ENCODE data around the gene NPIPB2.
"Not testable (repeated sequence)": the region's sequence is repeated elsewhere in the genome, so short reads cannot be mapped to it uniquely, and the experiment has no call there.

Gene NPIPB2

DNA sequence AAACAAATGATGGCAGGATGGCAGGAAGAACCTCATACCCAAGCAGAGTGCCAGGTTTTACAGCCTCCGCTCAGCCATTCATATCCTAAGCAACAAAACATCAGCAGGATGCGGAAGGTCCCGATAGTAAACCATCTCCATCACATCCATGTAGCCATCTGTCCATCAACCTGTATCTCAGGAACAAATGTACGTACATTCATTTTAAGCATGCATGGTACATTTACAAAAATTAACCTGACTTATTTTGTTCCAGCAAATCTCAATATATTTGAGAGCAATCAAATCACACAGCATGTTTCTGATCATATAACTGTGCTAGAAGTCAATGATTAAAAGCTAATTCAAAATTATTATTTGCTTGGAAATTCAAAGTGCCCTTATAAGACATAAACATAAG, at the start of gene NPIPB2:
NPIPB2 (minus strand) TSS at position 101 of the 400 bp plus-strand sequence; CDS start at position 101, 0 bp downstream.
- not testable (repeated sequence) for DNase-seq

DNA sequence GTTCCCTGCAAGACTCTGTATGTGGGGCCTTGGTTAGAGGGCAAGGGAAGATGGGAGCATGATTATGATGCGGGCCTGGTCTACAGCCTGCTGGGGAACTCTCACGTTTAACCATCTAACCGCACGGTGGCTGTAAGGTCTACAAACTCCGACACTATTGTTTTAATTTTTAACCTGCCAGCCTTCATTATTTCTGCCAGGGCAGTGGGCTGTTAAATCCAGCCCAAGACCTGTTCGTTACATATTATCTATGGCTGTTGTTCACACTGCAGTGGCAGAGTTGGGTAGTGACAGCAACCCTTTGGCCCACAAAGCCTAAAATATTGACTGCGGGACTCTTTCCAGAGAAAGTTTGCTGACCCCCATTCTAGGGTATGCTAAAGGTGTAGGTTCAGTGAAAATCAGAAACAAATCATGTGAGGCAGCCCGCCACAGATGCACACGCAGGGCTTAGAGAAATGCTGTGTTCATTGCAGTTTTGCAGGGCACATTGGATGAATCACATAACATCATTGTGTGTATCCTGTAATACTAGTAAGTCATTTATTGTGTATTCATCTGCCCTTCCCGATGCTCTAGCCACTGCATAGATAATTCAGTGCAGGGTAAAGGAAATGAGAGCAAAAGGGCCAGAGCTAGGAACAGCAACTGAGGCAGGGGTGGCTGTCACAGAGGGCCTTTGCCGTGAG, 49.0 kb upstream of the NPIPB2 start:
- no peak for DNase-seq

GRCh38 chr16:11988258-11988978, 46.6 kb upstream of the NPIPB2 start:
- DNase-seq: no peak

- DNase-seq: no peak
Measured at GRCh38 chr16:11986521-11987057, 44.7 kb upstream of the NPIPB2 start.

DNA sequence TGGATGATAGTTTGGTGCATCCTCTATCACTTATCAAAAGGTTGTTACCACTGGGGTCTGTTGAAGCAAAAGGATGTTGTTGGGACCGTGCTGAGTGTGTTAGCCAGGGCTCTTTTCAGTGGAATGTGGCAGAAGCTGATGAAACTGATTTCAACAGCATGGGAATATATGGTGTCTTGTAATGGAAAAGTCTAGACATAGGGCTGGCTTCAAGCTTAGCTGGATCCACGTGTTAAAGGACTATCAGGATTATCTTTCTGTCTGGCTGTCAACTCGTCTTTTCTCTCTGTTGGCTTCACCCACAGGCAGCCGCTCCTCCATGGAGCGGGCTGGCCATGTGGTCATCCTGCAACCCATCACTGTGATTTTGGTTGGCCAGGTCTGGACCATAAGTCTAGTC, 43.4 kb upstream of the NPIPB2 start:
- DNase-seq: no peak

DNA sequence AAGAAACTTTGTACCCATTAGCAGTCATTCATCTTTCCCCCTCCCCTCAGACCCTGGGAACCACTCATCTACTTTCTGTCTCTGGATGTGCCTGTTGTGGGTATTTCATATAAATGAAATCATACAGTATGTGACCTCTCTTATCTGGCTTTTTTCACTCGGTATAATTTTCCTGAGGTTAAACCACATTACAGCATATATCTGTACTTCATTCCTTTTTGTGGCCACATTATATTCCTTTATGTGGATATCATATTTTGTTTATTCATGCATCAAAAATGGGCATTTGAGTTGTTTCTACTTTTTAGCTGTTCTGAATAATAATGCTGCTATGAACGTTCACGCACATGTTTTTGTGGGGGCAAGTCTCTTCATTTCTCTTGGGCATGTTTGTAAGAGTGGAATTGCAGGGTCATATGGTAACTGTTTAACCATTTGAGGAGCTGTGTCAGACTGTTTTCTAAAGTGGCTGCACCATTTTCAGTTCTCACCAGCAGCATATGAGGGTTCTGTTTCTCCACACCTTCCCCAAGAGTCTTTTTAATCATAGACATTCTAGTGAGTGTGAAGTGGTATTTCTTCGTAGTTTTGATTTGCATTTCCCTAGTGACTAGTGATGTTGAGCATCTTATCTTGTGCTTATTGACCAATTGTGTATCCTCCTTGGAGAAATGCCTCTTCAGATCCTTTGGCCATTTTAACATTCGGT, 38.4 kb upstream of the NPIPB2 start:
- no peak for DNase-seq

GRCh38 chr16:11979013-11979672, 37.3 kb upstream of the NPIPB2 start:
- no peak for DNase-seq

DNA sequence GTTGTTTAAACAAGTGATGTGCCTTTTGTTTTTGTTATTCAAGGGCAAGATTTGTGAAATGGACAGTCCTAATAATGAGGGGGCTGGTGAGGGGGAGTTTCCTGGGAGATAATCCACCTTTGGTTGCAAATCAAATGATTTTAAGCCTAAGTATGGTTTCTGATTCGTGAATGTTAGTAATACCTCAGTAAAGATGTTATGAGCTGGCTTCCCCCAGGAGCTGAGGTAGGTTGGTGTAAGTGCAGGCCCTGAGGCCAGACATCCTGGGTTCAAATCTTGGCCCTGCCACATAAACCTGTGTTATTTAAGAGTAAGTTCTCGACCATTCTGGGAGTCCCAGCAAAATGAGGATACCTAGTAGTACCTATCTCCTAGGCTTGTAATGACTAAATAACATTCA, 36.2 kb upstream of the NPIPB2 start:
- no peak for DNase-seq

DNA sequence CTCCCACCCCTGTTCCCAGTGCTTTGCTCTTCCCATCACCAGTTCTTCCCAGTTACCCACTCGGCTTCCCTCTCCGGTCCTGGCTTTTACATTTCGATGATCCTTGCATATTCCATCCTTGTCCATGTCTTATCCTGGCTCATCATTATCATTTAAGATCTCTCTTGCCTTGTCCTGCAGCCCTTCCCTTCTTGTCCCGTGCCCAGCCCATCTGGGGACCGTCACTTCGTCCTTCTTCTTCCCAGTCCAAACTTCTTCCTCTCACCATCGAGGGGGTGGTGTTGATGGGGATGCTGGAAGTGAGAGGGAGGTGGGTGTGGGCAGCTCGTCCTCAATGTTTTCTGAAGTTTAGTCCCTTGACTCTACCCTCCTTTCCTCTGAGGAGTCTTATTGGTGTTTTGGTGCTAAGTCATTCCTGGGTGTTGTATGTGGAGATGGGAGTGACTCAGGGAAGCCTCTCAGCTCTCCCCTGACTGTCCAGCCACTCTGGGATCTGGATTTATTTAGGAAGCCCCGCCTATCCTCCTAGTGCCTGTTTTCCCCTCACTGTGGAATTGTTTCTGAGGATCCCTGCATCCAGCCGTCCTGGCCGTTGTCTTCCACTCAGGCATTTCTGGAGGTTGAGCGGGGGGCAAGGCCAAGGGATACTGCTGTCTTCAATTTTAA, 35.7 kb upstream of the NPIPB2 start:
- DNase-seq: no peak

GRCh38 chr16:11976850-11977375, 35.1 kb upstream of the NPIPB2 start:
- DNase-seq: no peak

DNA sequence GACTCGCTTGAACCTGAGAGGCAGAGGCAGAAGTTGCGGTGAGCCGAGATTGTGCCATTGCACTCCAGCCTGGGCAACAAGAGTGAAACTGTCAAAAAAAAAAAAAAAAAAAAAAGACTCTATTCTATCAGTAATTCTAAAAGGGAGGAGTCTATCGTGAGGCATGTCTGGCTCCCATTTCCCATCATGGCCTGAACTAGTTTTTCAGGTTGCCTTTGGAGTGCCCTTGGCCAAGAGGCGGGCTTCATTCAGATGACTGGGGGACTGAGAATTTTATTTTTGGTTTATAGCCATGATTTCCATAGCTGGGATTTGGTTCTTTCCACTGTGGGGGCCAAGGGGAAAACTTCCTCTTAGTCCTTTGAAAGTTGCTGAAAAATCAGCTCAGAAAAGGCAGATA, 31.2 kb upstream of the NPIPB2 start:
- no peak for DNase-seq

DNA sequence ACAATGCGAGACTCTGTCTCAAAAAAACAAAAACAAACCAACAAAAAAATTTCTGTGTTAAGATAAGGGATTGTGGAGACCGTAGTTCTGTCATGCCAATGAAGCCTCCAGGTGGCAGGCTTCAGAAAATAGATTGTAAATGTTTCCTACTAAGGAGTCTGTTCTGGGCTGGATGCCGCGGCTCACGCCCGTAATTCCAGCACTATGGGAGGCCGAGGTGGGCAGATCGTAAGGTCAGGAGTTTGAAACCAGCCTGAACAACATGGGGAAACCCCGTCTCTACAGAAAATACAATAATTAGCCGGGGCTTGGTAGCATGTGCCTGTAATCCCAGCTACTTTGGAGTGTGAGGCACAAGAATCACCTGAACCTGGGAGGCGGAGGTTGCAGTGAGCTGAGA, 30.3 kb upstream of the NPIPB2 start:
- DNase-seq: no peak

GRCh38 chr16:11970292-11970691, 28.4 kb upstream of the NPIPB2 start:
- DNase-seq: not testable (repeated sequence)

- no peak for DNase-seq
Measured at GRCh38 chr16:11968577-11968976, 26.7 kb upstream of the NPIPB2 start.

DNA sequence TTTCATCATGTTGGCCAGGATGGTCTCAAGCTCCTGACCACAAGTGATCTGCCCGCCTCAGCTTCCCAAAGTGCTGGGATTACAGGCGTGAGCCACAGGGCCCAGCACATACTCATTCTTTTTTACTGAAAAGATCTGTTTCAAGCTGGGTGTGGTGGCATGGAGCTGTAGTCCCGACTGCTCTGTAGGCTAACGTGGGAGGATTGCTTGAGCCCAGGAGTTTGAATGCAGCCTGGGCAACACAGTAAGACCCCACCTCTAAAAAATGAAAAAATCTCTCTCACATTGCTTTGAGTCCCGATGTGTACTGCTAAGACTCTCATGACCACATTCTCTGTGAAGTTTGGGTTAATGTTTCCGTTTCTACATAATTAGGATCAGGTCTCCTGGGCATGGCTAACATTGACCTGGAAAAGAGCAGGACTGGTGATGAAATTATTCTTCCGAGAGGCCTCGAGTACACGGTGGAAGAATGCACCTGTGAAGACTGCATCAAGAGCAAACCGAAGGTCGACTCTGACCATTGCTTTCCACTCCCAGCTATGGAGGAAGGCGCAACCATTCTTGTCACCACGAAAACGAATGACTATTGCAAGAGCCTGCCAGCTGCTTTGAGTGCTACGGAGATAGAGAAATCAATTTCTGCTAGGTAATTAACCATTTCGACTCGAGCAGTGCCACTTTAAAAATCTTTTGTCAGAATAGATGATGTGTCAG, 25.5 kb upstream of the NPIPB2 start:
- no peak for DNase-seq

- DNase-seq: no peak
Measured at GRCh38 chr16:11966173-11966572, 24.3 kb upstream of the NPIPB2 start.

GRCh38 chr16:11964761-11965551, 23.1 kb upstream of the NPIPB2 start, which contains the start of gene TNFRSF17:
TSS of gene TNFRSF17 (plus strand) at chr16:11965210. CDS start at chr16:11965325, 115 bp downstream.
- no peak for DNase-seq

DNA sequence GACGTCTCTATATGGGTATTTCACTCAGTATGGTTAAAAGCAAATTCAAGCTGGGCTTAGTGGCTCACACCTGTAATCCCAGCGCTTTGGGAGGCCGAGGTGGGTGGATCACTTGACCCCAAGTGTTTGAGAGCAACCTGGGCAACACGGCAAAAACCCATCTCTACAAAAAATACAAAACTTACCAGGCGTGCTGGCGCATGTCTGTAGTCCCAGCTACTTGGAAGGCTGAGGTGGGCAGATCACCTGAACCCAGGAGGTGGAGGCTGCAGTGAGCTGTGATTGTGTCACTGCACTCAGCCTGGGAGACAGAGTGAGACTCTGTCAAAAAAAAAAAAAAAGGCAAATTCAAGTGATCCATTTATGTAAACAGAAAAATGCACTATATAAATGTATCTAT, 21.9 kb upstream of the NPIPB2 start:
- no peak for DNase-seq

DNA sequence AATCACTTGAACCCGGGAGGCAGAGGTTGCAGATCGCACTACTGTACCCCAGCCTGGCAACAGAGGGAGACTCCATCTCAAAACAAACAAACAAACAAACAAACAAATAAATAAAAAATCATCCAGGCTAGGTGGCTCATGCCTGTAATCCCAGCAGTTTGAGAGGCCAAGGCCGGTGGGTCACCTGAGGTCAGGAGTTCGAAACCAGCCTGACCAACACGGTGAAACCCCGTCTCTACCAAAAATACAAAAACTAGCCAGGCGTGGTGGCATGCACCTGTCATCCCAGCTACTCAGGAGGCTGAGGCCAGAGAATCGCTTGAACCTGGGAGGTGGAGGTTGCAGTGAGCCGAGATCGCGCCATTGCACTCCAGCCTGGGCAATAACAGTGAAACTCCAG, 21.1 kb upstream of the NPIPB2 start:
- not testable (repeated sequence) for DNase-seq

DNA sequence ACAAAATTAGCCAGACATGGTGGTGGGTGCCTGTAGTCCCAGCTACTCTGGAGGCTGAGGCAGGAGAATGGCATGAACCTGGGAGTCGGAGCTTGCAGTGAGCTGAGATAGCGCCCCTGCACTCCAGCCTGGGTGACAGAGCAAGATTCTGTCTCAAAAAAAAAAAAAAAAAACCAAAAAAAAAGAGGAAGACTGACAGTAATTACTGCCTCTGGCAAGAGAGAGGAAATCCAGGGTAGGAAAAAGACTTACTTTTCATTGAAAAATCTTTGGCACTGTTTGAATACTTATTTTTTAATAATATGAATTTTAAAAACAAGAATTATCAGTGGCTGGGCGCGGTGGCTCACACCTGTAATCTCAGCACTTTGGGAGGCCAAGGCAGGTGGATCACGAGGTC, 20.6 kb upstream of the NPIPB2 start:
- DNase-seq: not testable (repeated sequence)
